IMR-90 (cell line): Measurements from ENCODE around the gene CYCS. TPM values are rescaled to one million over a fixed set of nuclear protein-coding genes. Genes with fewer than 3 reads are reported as not detected.

Experiments
- ATAC-seq: fragments of 200-7000 bp; cut with Tn5 transposase; 2 replicates; pipeline ENCODE4 v1.9.1; 2020; ENCODE audit warnings: low read depth, mild to moderate bottlenecking, moderate library complexity
- BruUV-seq: library from RNA; stranded (reverse); fragments of 400-500 nt; replicated peaks from 2 replicates; lab custom pipeline; 2021; lab: Mats Ljungman, UMichigan
- CTCF ChIA-PET: fragments of 300-600 bp; formaldehyde crosslinking; extraction: SDS; loops from one replicate; lab custom pipeline; 2021; ENCODE audit warnings: antibody characterized with exemption; lab: Yijun Ruan, JAX
- POLR2A ChIA-PET: fragments of 300-600 bp; sonication (Branson Sonifier 250); formaldehyde crosslinking; loops from one replicate; lab custom pipeline; 2022; ENCODE audit warnings: antibody characterized with exemption; ENCODE audit not compliant: unreplicated experiment; lab: Charles Lee
- DNase-seq: peaks from one replicate; pipeline ENCODE4 v3.0.0; 2013
- H2AFZ ChIP-seq: replicated peaks from 2 replicates; pipeline ENCODE3; 2013; ENCODE audit warnings: low read length, mild to moderate bottlenecking; ENCODE audit not compliant: poor library complexity
- H2AK5ac ChIP-seq: 2 replicates; pipeline ENCODE4 v1.6.1; 2013; ENCODE audit warnings: low read depth, low read length, inconsistent platforms
- H2AK9ac ChIP-seq: replicated peaks from 2 replicates; pipeline ENCODE3; 2013; ENCODE audit warnings: mild to moderate bottlenecking, low read depth, low read length, moderate library complexity; ENCODE audit not compliant: poor library complexity
- H2BK120ac ChIP-seq: 2 replicates; pipeline ENCODE4 v1.6.1; 2013; ENCODE audit warnings: low read depth, low read length, inconsistent platforms
- H2BK15ac ChIP-seq: 3 replicates; pipeline ENCODE4 v1.6.1; 2013; ENCODE audit warnings: low read depth, low read length, inconsistent platforms
- H2BK20ac ChIP-seq: 2 replicates; pipeline ENCODE4 v1.6.1; 2013; ENCODE audit warnings: low read depth, mild to moderate bottlenecking, inconsistent platforms, low read length, moderate library complexity
- H2BK5ac ChIP-seq: 2 replicates; pipeline ENCODE4 v1.6.1; 2013; ENCODE audit warnings: mild to moderate bottlenecking, low read depth, low read length, inconsistent platforms; ENCODE audit not compliant: poor library complexity, severe bottlenecking
- H3K14ac ChIP-seq: replicated peaks from 2 replicates; pipeline ENCODE4 v1.6.1; 2013; ENCODE audit warnings: low read depth, low read length, inconsistent platforms
- H3K18ac ChIP-seq: 2 replicates; pipeline ENCODE4 v1.6.1; 2013; ENCODE audit warnings: low read depth, low read length, control low read depth
- H3K23ac ChIP-seq: 2 replicates; pipeline ENCODE4 v1.6.1; 2013; ENCODE audit warnings: low read depth, low read length, inconsistent platforms
- H3K27ac ChIP-seq: 2 replicates; pipeline ENCODE4 v1.5.1; 2013; ENCODE audit warnings: mild to moderate bottlenecking, control low read depth, low read length; ENCODE audit not compliant: insufficient read depth
- H3K27me3 ChIP-seq: 2 replicates; pipeline ENCODE4 v1.6.1; 2013; ENCODE audit warnings: low read length; ENCODE audit not compliant: control insufficient read depth, insufficient read depth
- H3K36me3 ChIP-seq: 2 replicates; pipeline ENCODE4 v1.6.1; 2013; ENCODE audit warnings: low read length, mixed read lengths; ENCODE audit not compliant: control insufficient read depth, insufficient read depth
- H3K4ac ChIP-seq: 2 replicates; pipeline ENCODE4 v1.6.1; 2013; ENCODE audit warnings: low read depth, low read length, inconsistent platforms
- H3K4me1 ChIP-seq: 2 replicates; pipeline ENCODE4 v1.6.1; 2013; ENCODE audit warnings: low read length, mixed read lengths; ENCODE audit not compliant: control insufficient read depth, insufficient read depth
- H3K4me2 ChIP-seq: 2 replicates; pipeline ENCODE4 v1.6.1; 2013; ENCODE audit warnings: low read depth, mild to moderate bottlenecking, control low read depth, low read length, moderate library complexity
- H3K4me3 ChIP-seq: 2 replicates; pipeline ENCODE4 v1.5.1; 2013; ENCODE audit warnings: low read depth, mild to moderate bottlenecking, control low read depth, low read length, moderate library complexity; ENCODE audit not compliant: insufficient read depth
- H3K56ac ChIP-seq: 2 replicates; pipeline ENCODE4 v1.6.1; 2013; ENCODE audit warnings: low read length, inconsistent platforms; ENCODE audit not compliant: insufficient read depth; ENCODE audit errors: extremely low read depth
- H3K79me1 ChIP-seq, 2 experiments: 2 replicates each; pipeline ENCODE4 v1.6.1; 2013; ENCODE audit warnings: low read length in 2 of 2, inconsistent platforms in 1 of 2, low read depth in 1 of 2
- H3K9ac ChIP-seq: 2 replicates; pipeline ENCODE4 v1.6.1; 2013; ENCODE audit warnings: low read depth, low read length, control low read depth
- H3K9me1 ChIP-seq: 2 replicates; pipeline ENCODE4 v1.6.1; 2013; ENCODE audit warnings: low read length, inconsistent platforms; ENCODE audit not compliant: insufficient read depth
- H3K9me3 ChIP-seq: 2 replicates; pipeline ENCODE4 v1.6.1; 2013; ENCODE audit warnings: low read length; ENCODE audit not compliant: control insufficient read depth, insufficient read depth
- H4K20me1 ChIP-seq: 2 replicates; pipeline ENCODE4 v1.6.1; 2013; ENCODE audit warnings: low read length, inconsistent platforms; ENCODE audit not compliant: insufficient read depth
- H4K5ac ChIP-seq: 2 replicates; pipeline ENCODE4 v1.6.1; 2013; ENCODE audit warnings: mild to moderate bottlenecking, low read depth, low read length, control low read depth
- H4K8ac ChIP-seq, 2 experiments: 2 replicates each; pipeline ENCODE4 v1.6.1; 2013; ENCODE audit warnings: low read depth in 2 of 2, low read length in 2 of 2, control low read depth in 1 of 2, inconsistent platforms in 1 of 2
- H4K91ac ChIP-seq: 2 replicates; pipeline ENCODE4 v1.6.1; 2013; ENCODE audit warnings: low read depth, low read length, inconsistent platforms; ENCODE audit not compliant: insufficient read depth
- CEBPB ChIP-seq: IDR thresholded peaks from 2 replicates; pipeline ENCODE4 v1.6.1; 2012; ENCODE audit warnings: low read depth, low read length, improper control_type of control experiment
- NFE2L2 ChIP-seq: fragments of 150-350 bp; IDR thresholded peaks from 2 replicates; pipeline ENCODE4 v1.6.1; 2016; ENCODE audit warnings: low read depth, mild to moderate bottlenecking, low read length
- POLR2A ChIP-seq: IDR thresholded peaks from 2 replicates; pipeline ENCODE4 v1.6.1; 2012; ENCODE audit warnings: mild to moderate bottlenecking, low read depth, low read length
- SMC3 ChIP-seq: fragments of 150-350 bp; IDR thresholded peaks from 2 replicates; pipeline ENCODE4 v1.6.1; 2016; ENCODE audit warnings: low read depth, mild to moderate bottlenecking, antibody characterized with exemption, low read length, moderate library complexity
- WGBS, 2 experiments: methylation state at CpG; one replicate each; pipeline versions ENCODE4 v1.1.5 to v1.1.7; 2013; ENCODE audit warnings: missing lambda C conversion rate in 2 of 2; ENCODE audit not compliant: insufficient read length in 1 of 2; ENCODE audit errors: extremely low coverage in 2 of 2; 5-methylcytosine and 5-hydroxymethylcytosine counted together
- dilution Hi-C: fragments of 300-500 bp; cut with HindIII; formaldehyde crosslinking; loops from one replicate; pipeline ENCODE4 v1.14.3; 2018; ENCODE audit warnings: low sequenced_read_pairs; ENCODE audit not compliant: unreplicated experiment
- in situ Hi-C: fragments of 300-500 bp; cut with MboI; formaldehyde crosslinking; loops from 3 replicates; pipeline ENCODE4 v1.14.3; 2019; ENCODE audit warnings: low sequenced_read_pairs, inconsistent platforms, mixed read lengths
- intact Hi-C: fragments of 100-400 bp; cut with micrococcal nuclease; formaldehyde crosslinking; loops from 2 replicates; pipeline ENCODE4 v1.10.0; 2022
- polyA plus RNA-seq, 3 experiments: library from polyadenylated mRNA; depleted of rRNA; stranded (reverse); fragments of >200 nt; gene quantifications; 2 replicates each; pipeline ENCODE4 v1.2.3, GENCODE V29; 2012; ENCODE audit warnings: low replicate concordance in 1 of 3
- total RNA-seq: library from RNA; depleted of rRNA; stranded (reverse); fragments of >200 nt; gene quantifications from 2 replicates; pipeline ENCODE4 v1.2.3, GENCODE V29; 2012
- TF ChIP-seq, protein P1 (sequence below): fragments of 150-350 bp; IDR thresholded peaks from 2 replicates; pipeline ENCODE4 v1.6.1; 2016; ENCODE audit warnings: low read depth, mild to moderate bottlenecking, low read length, moderate library complexity, borderline replicate concordance

The CYCS gene
- total and polyA plus RNA-seq, 2 of the 4 experiments (the other 2 are of a cell fraction): 22.9 to 59.0 TPM

- Histone ChIP-seq H2BK15ac (no peak overlapping the region), H2AFZ (no peak overlapping the region), H3K23ac (no peak overlapping the region), H2BK120ac (no peak overlapping the region), H3K36me3 (no peaks in the 10 kb centered on the region), H3K9ac (no peak overlapping the region), H2BK5ac (no peak overlapping the region), H4K5ac (no peak overlapping the region), H2AK9ac (no peak overlapping the region), H3K9me1 (no peaks in the 10 kb centered on the region), H4K91ac (no peak overlapping the region), H3K18ac (no peak overlapping the region), H3K4me3 (no peak overlapping the region), H3K14ac (no peak overlapping the region), H3K79me1 (no peaks in the 10 kb centered on the region), H3K56ac (no peak overlapping the region), H3K4me2 (no peak overlapping the region), H3K4ac (no peak overlapping the region), H3K9me3 (no peaks in the 10 kb centered on the region), H3K27me3 (no peaks in the 10 kb centered on the region), H4K20me1 (no peaks in the 10 kb centered on the region), H2BK20ac (no peak overlapping the region), H3K27ac (no peak overlapping the region), H3K4me1 (no peaks in the 10 kb centered on the region), H2AK5ac (no peak overlapping the region), H4K8ac (no peak overlapping the region)
- ChIA-PET POLR2A (no interaction called here), CTCF (interaction anchor here (1.1 to 1.2 kb wide), 2 partner anchors 10 to 46 kb away, joined by 3 to 5 read pairs; no protein-coding TSS in a partner anchor)
- DNase-seq: no peak
- in situ Hi-C loops: loop anchor here (25.0 kb wide), 1 partner anchor 884 kb away; the partner anchor contains the start of gene NPY
- ATAC-seq: no peak
- TF ChIP-seq, protein P1, sequence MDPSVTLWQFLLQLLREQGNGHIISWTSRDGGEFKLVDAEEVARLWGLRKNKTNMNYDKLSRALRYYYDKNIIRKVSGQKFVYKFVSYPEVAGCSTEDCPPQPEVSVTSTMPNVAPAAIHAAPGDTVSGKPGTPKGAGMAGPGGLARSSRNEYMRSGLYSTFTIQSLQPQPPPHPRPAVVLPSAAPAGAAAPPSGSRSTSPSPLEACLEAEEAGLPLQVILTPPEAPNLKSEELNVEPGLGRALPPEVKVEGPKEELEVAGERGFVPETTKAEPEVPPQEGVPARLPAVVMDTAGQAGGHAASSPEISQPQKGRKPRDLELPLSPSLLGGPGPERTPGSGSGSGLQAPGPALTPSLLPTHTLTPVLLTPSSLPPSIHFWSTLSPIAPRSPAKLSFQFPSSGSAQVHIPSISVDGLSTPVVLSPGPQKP: no peak
- TF ChIP-seq NFE2L2 (no peak), SMC3 (no peak), CEBPB (no peak), POLR2A (no peak)
- no TSS peak for BruUV-seq
- dilution Hi-C loops: no loop called here
- intact Hi-C loops: no loop called here
- WGBS, 2 experiments: no CpG with 5 or more reads among the region's 1 CpG
Measured at GRCh38 chr7:25171071-25171470, 46.0 kb upstream of the CYCS start.
